Activated CD4-positive, alpha-beta T cell treated with anti-CD3 and anti-CD28 coated beads, Interleukin-2, amount 50 U/mL, for 48 hours (primary cell): ENCODE results near the gene PDE8A.
"Not testable (repeated sequence)": the region's sequence is repeated elsewhere in the genome, so short reads cannot be mapped to it uniquely, and the experiment has no call there.

Experiments
- DNase-seq, 2 experiments: peaks; one replicate each; pipeline ENCODE4 v3.0.0-alpha.2; 2020

PDE8A gene

GRCh38 chr15:85149465-85150129 is 167.9 kb downstream of the PDE8A start:
- no peak for DNase-seq

DNA sequence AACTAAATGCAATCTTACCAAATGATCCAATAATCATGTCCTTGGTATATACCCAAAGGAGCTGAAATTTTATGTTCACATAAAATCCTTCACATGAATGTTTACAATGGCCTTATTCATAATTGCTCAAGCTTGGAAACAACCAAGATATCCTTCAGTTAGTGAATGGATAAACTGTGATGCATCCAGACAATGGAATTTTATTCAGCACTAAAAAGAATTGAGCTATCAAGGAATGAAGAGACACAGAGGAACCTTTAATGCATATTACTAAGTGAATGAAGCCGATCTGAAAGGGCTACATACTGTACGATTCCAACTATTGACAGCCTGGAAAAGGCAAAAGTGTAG is 168.4 kb downstream of the PDE8A start:
- DNase-seq = no peak

DNA sequence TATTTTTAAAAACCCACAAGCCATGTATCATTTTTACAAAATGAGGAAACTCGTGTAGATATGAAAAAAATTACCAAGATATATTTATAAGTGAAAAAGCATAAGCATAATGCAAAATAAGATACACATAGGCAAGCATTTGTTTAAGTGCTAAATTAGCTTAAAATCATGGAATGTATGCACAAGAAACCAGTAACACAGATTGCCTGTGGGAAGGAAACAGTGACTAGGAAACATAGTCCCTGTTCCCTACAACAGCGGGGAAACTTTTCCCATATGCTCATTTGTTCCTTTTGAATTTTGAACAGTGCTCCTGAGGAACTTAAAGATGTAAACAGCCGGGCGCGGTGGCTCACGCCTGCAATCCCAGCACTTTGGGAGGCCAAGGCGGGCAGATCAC is 169.5 kb downstream of the PDE8A start:
- DNase-seq = no peak

- DNase-seq = no peak
Observed at GRCh38 chr15:85151861-85152260, 170.2 kb downstream of the PDE8A start.

- no peak for DNase-seq
Observed at GRCh38 chr15:85154061-85154460, 172.4 kb downstream of the PDE8A start.

DNA sequence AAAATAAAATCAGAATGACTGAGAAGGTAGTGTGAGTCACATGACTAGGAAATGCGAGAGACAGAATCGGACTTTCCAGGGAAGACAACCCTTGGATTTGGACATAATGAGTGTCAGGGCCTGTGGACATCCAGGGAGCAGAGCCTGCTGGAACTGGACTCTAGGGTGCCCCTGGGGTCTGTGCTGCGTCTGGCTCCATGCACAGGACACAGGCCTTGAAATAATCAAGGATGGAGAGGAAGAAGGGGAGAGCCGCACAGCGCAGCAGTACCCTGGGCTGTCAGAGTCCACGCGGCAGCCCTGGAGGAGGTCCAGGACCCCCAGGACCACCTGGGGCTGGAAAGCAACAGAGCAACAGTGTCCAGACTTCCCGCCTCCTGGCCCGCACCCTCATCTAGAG is 173.7 kb downstream of the PDE8A start:
- DNase-seq = no peak

DNA sequence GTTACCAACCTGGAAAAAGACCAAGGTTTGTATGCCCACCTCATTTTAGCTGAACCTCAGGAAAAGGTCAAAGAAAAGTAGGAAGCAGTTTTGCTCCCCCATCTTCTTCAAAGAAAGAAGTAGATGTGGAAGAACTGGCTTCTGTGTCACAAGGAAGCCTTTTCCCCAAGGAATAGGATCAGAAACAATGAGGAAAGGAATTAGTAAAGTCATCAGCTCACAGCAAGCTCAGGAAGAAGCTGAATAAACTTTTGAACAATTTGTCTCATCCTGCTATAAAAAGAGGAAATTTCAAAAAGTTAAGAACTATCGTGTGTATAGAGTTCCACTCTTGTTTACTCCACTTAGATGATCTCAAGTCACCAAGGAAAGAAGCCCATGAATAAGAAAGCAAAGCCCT is 174.2 kb downstream of the PDE8A start:
- no peak for DNase-seq

DNA sequence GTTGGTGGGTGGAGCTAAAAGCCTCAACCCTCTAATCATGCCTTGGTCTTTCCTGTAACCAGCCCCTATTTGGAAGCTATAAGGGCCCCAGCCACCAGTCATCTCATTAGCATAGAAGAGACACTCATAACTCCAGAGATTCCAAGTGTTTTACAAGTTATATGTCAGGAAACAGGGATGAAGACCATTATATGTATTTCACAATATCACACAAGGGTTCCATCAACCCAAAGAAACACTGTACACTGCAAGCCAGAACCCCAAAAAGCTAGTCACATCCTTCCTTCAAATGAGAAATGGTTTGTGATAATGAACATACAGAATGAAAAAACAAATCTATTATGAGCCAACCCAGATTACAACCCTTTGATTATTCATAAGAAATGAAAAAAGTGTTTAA is 175.7 kb downstream of the PDE8A start:
- DNase-seq = no peak

GRCh38 chr15:85162237-85162636 is 180.6 kb downstream of the PDE8A start:
- DNase-seq = no peak

DNA sequence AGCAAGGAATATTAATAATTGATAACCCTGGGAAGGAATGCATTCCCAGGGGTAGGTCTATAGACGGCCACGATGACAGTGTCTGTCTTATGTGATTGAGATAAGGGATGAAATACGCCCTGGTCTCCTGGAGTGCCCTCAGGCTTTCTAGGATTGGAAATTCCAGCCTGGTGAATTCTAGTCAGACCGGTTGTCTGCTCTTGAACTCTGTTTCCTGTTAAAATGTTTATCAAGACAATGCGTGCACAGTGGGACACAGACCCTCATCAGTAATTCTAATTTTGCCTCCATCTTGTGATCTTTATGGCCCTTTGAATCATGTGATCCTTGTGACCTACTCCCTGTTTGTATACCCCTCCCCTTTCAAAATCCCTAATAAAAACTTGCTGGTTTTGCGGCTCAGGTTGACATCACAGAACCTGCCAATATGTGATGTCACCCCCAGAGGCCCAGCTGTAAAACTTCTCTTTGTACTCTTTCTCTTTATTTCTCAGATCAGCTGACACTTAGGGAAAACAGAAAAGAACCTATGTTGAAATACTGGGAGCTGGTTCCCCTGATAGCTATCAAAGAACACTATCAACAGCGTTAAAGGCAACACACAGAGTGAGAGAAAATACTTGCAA is 183.3 kb downstream of the PDE8A start:
- no peak for DNase-seq

- DNase-seq = no peak
Observed at GRCh38 chr15:85167568-85167967, 185.9 kb downstream of the PDE8A start.

GRCh38 chr15:85168642-85169173 is 187.1 kb downstream of the PDE8A start:
- peak; percentile 16 to 32 for DNase-seq

GRCh38 chr15:85171736-85172135 is 190.1 kb downstream of the PDE8A start:
- DNase-seq = no peak

DNA sequence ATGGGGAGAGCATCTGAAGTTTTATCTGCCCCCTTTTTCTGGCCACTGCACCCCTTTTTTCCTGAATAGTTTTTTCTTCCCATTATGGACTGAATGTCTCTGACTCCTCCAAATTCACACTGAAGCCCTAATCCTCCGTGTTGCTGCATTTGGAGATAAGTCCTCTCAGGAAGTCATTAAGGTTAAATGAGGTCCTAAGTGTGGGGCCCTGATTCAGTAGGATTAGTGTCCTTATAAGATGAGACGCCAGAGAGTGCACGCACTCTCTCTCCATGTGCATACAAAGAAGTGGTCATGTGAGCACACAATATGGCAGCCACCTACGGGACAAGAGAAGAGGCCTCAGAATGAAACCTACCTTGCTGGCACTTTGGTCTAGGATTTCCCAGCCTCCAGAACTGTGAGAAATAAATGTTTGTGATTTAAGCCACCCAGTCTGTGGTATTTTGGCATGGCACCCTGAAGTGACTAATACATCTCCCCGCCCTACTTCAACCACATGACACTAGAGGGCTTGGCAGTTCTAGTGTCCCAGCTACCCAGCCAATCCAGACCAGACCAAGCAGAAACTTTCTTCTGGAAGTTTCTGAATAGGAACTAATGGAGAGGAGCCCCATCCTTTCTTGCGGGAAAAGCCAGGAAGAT is 191.3 kb downstream of the PDE8A start:
- DNase-seq = no peak

DNA sequence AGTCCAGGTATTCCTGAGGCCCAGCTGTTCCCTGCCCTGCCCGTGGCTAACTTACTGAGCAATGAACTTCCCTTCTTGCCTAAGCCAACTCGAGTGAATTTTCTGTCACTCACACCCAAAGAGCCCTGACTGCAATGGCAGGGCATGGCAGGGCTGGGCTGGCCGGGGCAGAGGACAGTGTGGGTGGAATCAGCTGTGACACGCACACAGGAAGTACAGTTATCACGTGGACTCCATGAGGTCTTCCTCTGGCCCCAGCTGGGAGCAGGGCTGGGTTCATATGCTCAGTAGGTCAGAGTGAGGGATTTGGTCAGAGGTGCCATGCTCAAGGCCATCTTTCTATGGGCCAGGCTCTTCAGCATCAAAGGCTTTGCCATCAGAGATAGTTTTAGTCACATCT is 192.0 kb downstream of the PDE8A start:
- not testable (repeated sequence) for DNase-seq

DNA sequence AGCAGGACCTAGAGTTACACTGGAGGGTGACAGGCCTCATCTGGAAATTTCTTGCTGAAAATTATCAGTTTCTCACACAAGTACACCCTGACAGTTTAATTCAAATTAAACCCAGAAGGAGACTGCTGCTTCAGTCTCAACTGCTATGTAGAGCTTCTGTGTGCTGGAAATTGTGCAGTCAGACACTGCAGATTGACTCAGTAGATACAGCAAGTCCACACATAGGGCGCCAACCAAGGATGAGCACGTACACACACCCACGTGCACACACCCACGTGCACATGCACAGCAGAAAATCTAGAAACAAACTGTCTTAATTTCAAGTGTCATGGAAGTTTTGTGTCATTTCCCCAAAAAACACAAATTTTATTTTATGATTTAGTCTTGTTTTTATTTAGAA is 192.9 kb downstream of the PDE8A start:
- peak in 1 of 2 experiments; percentile 10 for DNase-seq

GRCh38 chr15:85177042-85177515 is 195.4 kb downstream of the PDE8A start:
- not testable (repeated sequence) for DNase-seq

GRCh38 chr15:85178308-85178707 is 196.7 kb downstream of the PDE8A start:
- no peak for DNase-seq

GRCh38 chr15:85179700-85180099 is 198.0 kb downstream of the PDE8A start:
- DNase-seq = no peak

DNA sequence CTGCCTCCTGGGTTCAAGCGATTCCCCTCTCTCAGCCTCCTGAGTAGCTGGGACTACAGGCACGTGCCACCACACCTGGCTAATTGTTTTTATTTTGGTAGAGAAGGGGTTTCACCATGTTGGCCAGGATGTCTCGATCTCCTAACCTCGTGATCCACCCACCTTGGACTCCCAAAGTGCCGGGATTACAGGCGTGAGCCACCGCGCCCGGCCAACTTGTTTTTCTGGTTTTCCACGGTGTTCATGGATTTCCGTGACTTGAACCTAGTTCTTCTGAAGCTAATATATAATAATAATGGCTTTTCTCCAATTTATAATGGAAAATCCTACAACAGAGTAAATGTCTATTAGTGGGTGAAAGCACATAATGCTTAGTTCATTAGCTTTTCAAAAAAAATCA is 203.7 kb downstream of the PDE8A start:
- DNase-seq = not testable (repeated sequence)

DNA sequence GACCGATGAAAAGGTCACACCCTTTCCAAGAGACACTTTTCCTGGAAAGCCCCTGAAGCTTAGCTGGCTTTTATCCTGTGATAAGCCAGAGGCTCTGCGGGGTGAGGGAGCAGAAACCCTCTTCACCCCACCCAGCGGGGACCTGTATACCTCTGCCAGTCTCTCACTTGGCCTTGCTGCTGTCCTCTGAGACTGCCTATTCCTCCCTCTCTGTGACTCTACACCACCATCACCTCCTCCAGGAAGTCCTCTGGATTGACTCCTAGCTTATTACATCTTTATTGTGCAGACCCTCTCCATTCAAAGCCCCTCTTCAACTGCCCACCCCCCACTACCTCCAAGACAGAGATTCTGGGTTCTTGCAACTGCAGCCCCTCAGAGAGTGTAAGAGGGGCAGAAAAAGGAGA is 206.5 kb downstream of the PDE8A start:
- not testable (repeated sequence) for DNase-seq
